Liver (tissue), 9 donors: ENCODE results near the gene NR5A2. TPM values are rescaled to one million over a fixed set of nuclear protein-coding genes. Genes with fewer than 3 reads are reported as not detected.

Source experiments
- DNase-seq: peaks from one replicate; pipeline ENCODE4 v3.0.0-alpha.2; 2017; ENCODE audit warnings: low spot score
- H3K27ac ChIP-seq, 2 donors: one replicate each; pipeline ENCODE4 v1.7.0; 2013; ENCODE audit warnings: inconsistent platforms in 2 of 2, low read length in 2 of 2, control low read depth in 1 of 2, low read depth in 1 of 2, mild to moderate bottlenecking in 1 of 2
- H3K27me3 ChIP-seq, 4 donors: one replicate each; pipeline versions ENCODE4 v1.6.1 to v1.7.0; 2013; ENCODE audit warnings: low read length in 3 of 4, inconsistent platforms in 1 of 4, mild to moderate bottlenecking in 1 of 4, moderate library complexity in 1 of 4; ENCODE audit not compliant: control insufficient read depth in 4 of 4, insufficient read depth in 4 of 4
- H3K36me3 ChIP-seq, 4 donors: one replicate each; pipeline versions ENCODE4 v1.6.1 to v1.7.0; 2013; ENCODE audit warnings: low read length in 3 of 4, mild to moderate bottlenecking in 3 of 4, low read depth in 1 of 4, moderate library complexity in 1 of 4; ENCODE audit not compliant: control insufficient read depth in 4 of 4, insufficient read depth in 3 of 4
- H3K4me1 ChIP-seq, 4 donors: one replicate each; pipeline versions ENCODE4 v1.6.1 to v1.7.0; 2013; ENCODE audit warnings: low read length in 3 of 4, mild to moderate bottlenecking in 3 of 4, moderate library complexity in 1 of 4; ENCODE audit not compliant: control insufficient read depth in 4 of 4, insufficient read depth in 4 of 4
- H3K4me3 ChIP-seq, 3 donors: one replicate each; pipeline versions ENCODE4 v1.6.1 to v1.7.0; 2013; ENCODE audit warnings: low read length in 3 of 3, control low read depth in 1 of 3, low read depth in 1 of 3, mild to moderate bottlenecking in 1 of 3
- H3K9ac ChIP-seq, 2 donors: one replicate each; pipeline ENCODE4 v1.7.0; 2013; ENCODE audit warnings: low read length in 2 of 2, mild to moderate bottlenecking in 2 of 2, moderate library complexity in 2 of 2, control low read depth in 1 of 2, low read depth in 1 of 2
- H3K9me3 ChIP-seq, 4 donors: one replicate each; pipeline versions ENCODE4 v1.6.1 to v1.7.0; 2013; ENCODE audit warnings: low read length in 3 of 4; ENCODE audit not compliant: control insufficient read depth in 4 of 4
- CTCF ChIP-seq: fragments of 150-350 bp; IDR thresholded peaks from 2 replicates; pipeline ENCODE4 v1.5.1; 2017; ENCODE audit warnings: improper control_type of control experiment, low read depth, low read length; ENCODE audit not compliant: missing input control
- EGR1 ChIP-seq, 2 donors: IDR thresholded peaks; 2 replicates each; pipeline ENCODE4 v1.6.1; 2016 to 2018; ENCODE audit warnings: antibody characterized with exemption in 2 of 2, low read depth in 2 of 2
- FOXA1 ChIP-seq: IDR thresholded peaks from 2 replicates; pipeline ENCODE4 v1.6.1; 2016; ENCODE audit warnings: antibody characterized with exemption
- FOXA2 ChIP-seq: IDR thresholded peaks from 2 replicates; pipeline ENCODE4 v1.6.1; 2016; ENCODE audit warnings: antibody characterized with exemption
- HNF4A ChIP-seq, 2 donors: conservative IDR thresholded peaks; 2 replicates each; pipeline ENCODE4 v1.6.1; 2016; ENCODE audit warnings: antibody characterized with exemption in 2 of 2, mild to moderate bottlenecking in 2 of 2
- JUND ChIP-seq, 2 donors: IDR thresholded peaks; 2 replicates each; pipeline ENCODE4 v1.6.1; 2016; ENCODE audit warnings: antibody characterized with exemption in 2 of 2
- MAX ChIP-seq: IDR thresholded peaks from 2 replicates; pipeline ENCODE4 v1.6.1; 2016; ENCODE audit warnings: antibody characterized with exemption
- RAD21 ChIP-seq, 2 donors: IDR thresholded peaks; 2 replicates each; pipeline ENCODE4 v1.6.1; 2016; ENCODE audit warnings: antibody characterized with exemption in 2 of 2, mild to moderate bottlenecking in 2 of 2
- REST ChIP-seq: IDR thresholded peaks from 2 replicates; pipeline ENCODE4 v1.6.1; 2016; ENCODE audit warnings: antibody characterized with exemption, mild to moderate bottlenecking
- TAF1 ChIP-seq: conservative IDR thresholded peaks from 2 replicates; pipeline ENCODE4 v1.6.1; 2016; ENCODE audit warnings: antibody characterized with exemption, mild to moderate bottlenecking
- YY1 ChIP-seq: IDR thresholded peaks from 2 replicates; pipeline ENCODE4 v1.6.1; 2016; ENCODE audit warnings: antibody characterized with exemption, mild to moderate bottlenecking
- WGBS: extraction: QIAGEN DNeasy Blood & Tissue Kit; methylation state at CpG from one replicate; pipeline ENCODE4 v1.1.7; 2013; 5-methylcytosine and 5-hydroxymethylcytosine counted together
- polyA plus RNA-seq, 2 donors: library from polyadenylated mRNA; stranded (reverse) in 1 of 2; unstranded in 1 of 2; fragments of 200-250 nt in 1 of 2; fragments of >200 nt in 1 of 2; fragmentation: Nextera tagmentation in 1 of 2; extraction: Ambion mirVana in 1 of 2; gene quantifications; one replicate each; pipeline versions ENCODE4 v1.2.1 to v1.2.3, GENCODE V29; 2013 to 2015
- total RNA-seq, 2 donors: library from RNA; depleted of rRNA; stranded (reverse); fragments of >200 nt; gene quantifications; one replicate each; pipeline ENCODE4 v1.2.3, GENCODE V29; 2014
- TF ChIP-seq, protein P1 (sequence below): IDR thresholded peaks from 2 replicates; pipeline ENCODE4 v1.6.1; 2016; ENCODE audit warnings: antibody characterized with exemption
- donor health status: healthy.
- donor health status: healthy.
- donor health status: healthy.
- donor health status: healthy.
- donor health status: healthy.

NR5A2 gene
- total and polyA plus RNA-seq, 4 donors = 10.0 to 37.5 (median 21.1) TPM

GRCh38 chr1:200168926-200169325 is 141.4 kb downstream of the NR5A2 start:
- Histone ChIP-seq H3K9me3 (no peaks in the 10 kb centered on the region), H3K9ac (no peak overlapping the region), H3K36me3 (peaks cover 0 to 5% (median under 1%) of the 10 kb centered on the region in 4 donors), H3K4me3 (no peak overlapping the region), H3K27ac (no peak overlapping the region), H3K27me3 (no peaks in the 10 kb centered on the region), H3K4me1 (peaks cover 0 to 12% (median 1%) of the 10 kb centered on the region in 4 donors)
- 68% methylated on average over 7 of the region's 7 CpGs for WGBS
- TF ChIP-seq FOXA1 = no peak
- TF ChIP-seq JUND (IDR thresholded peaks at IDR 0.05) = no peak
- TF ChIP-seq, protein P1, sequence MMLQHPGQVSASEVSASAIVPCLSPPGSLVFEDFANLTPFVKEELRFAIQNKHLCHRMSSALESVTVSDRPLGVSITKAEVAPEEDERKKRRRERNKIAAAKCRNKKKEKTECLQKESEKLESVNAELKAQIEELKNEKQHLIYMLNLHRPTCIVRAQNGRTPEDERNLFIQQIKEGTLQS = no peak
- no peak for TF ChIP-seq REST
- TF ChIP-seq HNF4A (conservative IDR thresholded peaks at IDR 0.05) = no peak
- no peak for TF ChIP-seq FOXA2
- DNase-seq = no peak

DNA sequence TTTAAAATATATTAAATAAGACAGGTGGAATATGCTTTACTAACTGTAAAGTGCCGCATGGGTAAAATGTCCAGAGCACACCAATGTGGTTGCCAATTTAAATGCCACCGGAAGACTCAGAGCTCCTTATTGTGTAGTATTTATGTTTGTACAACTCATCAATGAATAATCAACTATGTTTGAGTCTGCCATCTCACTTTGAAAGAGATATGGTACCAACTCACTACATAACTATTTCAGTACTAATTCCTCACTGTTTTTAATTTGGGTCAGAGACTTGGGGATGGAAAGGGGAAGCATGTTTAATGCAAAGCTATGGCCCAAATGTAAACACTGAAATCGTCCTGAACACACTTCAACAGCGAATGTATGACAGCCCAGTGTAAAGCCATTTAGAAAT is 144.8 kb downstream of the NR5A2 start:
- Histone ChIP-seq H3K27ac (peak overlapping the region in 1 of 2 donors; percentile 1), H3K4me1 (peaks cover 0 to 12% (median 1%) of the 10 kb centered on the region in 4 donors), H3K9ac (no peak overlapping the region), H3K9me3 (no peaks in the 10 kb centered on the region), H3K4me3 (no peak overlapping the region), H3K36me3 (peaks cover 5 to 8% (median 7%) of the 10 kb centered on the region in 4 donors), H3K27me3 (no peaks in the 10 kb centered on the region)
- 70% methylated on average over 4 of the region's 4 CpGs for WGBS
- DNase-seq = no peak
- TF ChIP-seq REST = no peak
- no peak for TF ChIP-seq YY1
- no peak for TF ChIP-seq HNF4A (conservative IDR thresholded peaks at IDR 0.05)
- no peak for TF ChIP-seq FOXA2
- TF ChIP-seq, protein P1 = no peak
- TF ChIP-seq FOXA1 = no peak
- TF ChIP-seq TAF1 = no peak
- no peak for TF ChIP-seq MAX
- no peak for TF ChIP-seq CTCF
- TF ChIP-seq RAD21 (IDR thresholded peaks at IDR 0.05) = no peak
- no peak for TF ChIP-seq EGR1 (IDR thresholded peaks at IDR 0.05; ENCODE audit: low read depth in 2 of 2)
